Keratinocyte (primary cell): Measurements from ENCODE around the gene OR2T27.

Experiments
- EZH2 ChIP-seq: IDR thresholded peaks from one replicate; pipeline ENCODE4 v1.6.1; 2012; ENCODE audit warnings: inconsistent platforms, mild to moderate bottlenecking, low read length, moderate library complexity
- TF ChIP-seq, protein P1 (sequence below), 3 experiments: IDR thresholded peaks in 1 of 3; conservative IDR thresholded peaks in 1 of 3; optimal IDR thresholded peaks in 1 of 3; 2 replicates in 2 of 3; 3 replicates in 1 of 3; pipeline versions ENCODE3 to v1.5.1; 2011; ENCODE audit warnings: low read length in 3 of 3, mild to moderate bottlenecking in 3 of 3, moderate library complexity in 2 of 3, control low read depth in 1 of 3, inconsistent platforms in 1 of 3; ENCODE audit not compliant: insufficient read depth in 2 of 3; ENCODE audit errors: extremely low read depth in 1 of 3

- TF ChIP-seq EZH2: no peak
- TF ChIP-seq, protein P1, sequence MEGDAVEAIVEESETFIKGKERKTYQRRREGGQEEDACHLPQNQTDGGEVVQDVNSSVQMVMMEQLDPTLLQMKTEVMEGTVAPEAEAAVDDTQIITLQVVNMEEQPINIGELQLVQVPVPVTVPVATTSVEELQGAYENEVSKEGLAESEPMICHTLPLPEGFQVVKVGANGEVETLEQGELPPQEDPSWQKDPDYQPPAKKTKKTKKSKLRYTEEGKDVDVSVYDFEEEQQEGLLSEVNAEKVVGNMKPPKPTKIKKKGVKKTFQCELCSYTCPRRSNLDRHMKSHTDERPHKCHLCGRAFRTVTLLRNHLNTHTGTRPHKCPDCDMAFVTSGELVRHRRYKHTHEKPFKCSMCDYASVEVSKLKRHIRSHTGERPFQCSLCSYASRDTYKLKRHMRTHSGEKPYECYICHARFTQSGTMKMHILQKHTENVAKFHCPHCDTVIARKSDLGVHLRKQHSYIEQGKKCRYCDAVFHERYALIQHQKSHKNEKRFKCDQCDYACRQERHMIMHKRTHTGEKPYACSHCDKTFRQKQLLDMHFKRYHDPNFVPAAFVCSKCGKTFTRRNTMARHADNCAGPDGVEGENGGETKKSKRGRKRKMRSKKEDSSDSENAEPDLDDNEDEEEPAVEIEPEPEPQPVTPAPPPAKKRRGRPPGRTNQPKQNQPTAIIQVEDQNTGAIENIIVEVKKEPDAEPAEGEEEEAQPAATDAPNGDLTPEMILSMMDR (optimal IDR thresholded peaks at IDR 0.05 in 1 of 3, IDR thresholded peaks at IDR 0.05 in 1 of 3, conservative IDR thresholded peaks at IDR 0.05 in 1 of 3; ENCODE audit: extremely low read depth in 1 of 3, insufficient read depth in 2 of 3, low read length in 3 of 3): no peak
These were observed 48.3 kb upstream of the OR2T27 start for GRCh38 chr1:248703674-248704073.
